Activated naive CD4-positive, alpha-beta T cell treated with anti-CD3 and anti-CD28 coated beads for 36 hours (primary cell): ENCODE results near the gene FKBP15. TPM values are rescaled to one million over a fixed set of nuclear protein-coding genes. Genes with fewer than 3 reads are reported as not detected.

Source experiments
- CTCF ChIA-PET: fragments of 350-600 bp; sonication (Branson Sonifier 250); formaldehyde crosslinking; loops from one replicate; lab custom pipeline; 2021; ENCODE audit warnings: antibody characterized with exemption; lab: Charles Lee
- DNase-seq: peaks from one replicate; pipeline ENCODE4 v3.0.0-alpha.2; 2020
- H3K27ac Mint-ChIP-seq: one replicate; pipeline ENCODE4 v1.8.0; 2021; ENCODE audit warnings: mild to moderate bottlenecking, mixed read lengths
- H3K27me3 Mint-ChIP-seq: one replicate; pipeline ENCODE4 v1.8.0; 2021; ENCODE audit warnings: low read depth, mixed read lengths
- H3K36me3 Mint-ChIP-seq: one replicate; pipeline ENCODE4 v1.8.0; 2021; ENCODE audit warnings: low read depth, mixed read lengths
- H3K4me1 Mint-ChIP-seq: one replicate; pipeline ENCODE4 v1.8.0; 2021; ENCODE audit warnings: low read depth, mixed read lengths
- H3K4me3 Mint-ChIP-seq: one replicate; pipeline ENCODE4 v1.8.0; 2021; ENCODE audit warnings: mild to moderate bottlenecking, moderate library complexity, mixed read lengths
- H3K9me3 Mint-ChIP-seq: one replicate; pipeline ENCODE4 v1.8.0; 2021; ENCODE audit warnings: mixed read lengths
- intact Hi-C: fragments of 100-400 bp; cut with micrococcal nuclease; formaldehyde crosslinking; loops from one replicate; pipeline ENCODE4 v1.15.1; 2023
- total RNA-seq, 2 experiments: library from RNA; stranded (reverse); gene quantifications; one replicate each; pipeline ENCODE4 v1.2.3, GENCODE V29; 2021

FKBP15 gene
- total RNA-seq, 2 experiments from 2014 or later: 14.7 to 15.8 TPM

DNA sequence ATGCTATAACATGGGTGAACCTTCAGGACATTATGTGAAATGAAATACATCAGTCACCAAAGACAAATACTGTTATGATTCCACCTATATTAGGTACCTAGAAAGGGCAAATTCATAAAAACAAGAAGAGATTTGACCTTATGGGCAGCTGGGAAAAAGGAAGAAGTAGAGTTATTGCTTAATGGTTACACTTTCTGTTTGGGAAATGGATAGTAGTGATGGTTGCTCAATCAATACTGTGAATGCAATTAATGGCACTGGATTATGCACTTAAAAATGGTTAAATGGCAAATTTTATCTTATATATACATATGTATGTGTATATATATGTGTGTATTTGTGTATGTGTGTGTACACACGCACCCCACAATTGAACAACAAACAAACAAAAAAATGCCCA lies 15.2 kb downstream of the FKBP15 start:
- no peak for DNase-seq
- H3K4me1 Mint-ChIP-seq: no peaks in the 10 kb centered on the region
- no peaks in the 10 kb centered on the region for H3K9me3 Mint-ChIP-seq
- H3K27me3 Mint-ChIP-seq: no peaks in the 10 kb centered on the region
- intact Hi-C loops: no loop called here
- no peak overlapping the region for H3K27ac Mint-ChIP-seq
- CTCF ChIA-PET: no interaction called here
- H3K4me3 Mint-ChIP-seq: no peak overlapping the region
- peaks cover 30% of the 10 kb centered on the region for H3K36me3 Mint-ChIP-seq

DNA sequence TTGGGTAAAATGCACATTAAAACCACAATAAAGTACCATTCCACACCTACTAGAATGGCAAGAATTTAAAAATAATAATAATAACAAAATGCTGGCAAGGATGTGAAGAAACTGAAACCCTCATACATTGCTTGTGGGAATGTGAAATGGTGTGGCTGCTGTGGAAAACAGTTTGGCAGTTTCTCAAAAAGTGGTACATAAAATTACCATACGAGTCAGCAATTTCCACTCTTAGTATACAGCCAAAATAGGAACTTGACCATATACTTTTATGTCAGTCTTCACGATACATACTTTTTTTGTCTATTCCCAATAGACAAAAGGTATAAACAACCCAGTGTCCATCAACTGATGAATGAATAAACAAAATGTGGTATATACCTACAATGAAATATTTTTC lies 15.6 kb downstream of the FKBP15 start:
- intact Hi-C loops: no loop called here
- H3K9me3 Mint-ChIP-seq: no peaks in the 10 kb centered on the region
- no peaks in the 10 kb centered on the region for H3K4me1 Mint-ChIP-seq
- H3K4me3 Mint-ChIP-seq: no peak overlapping the region
- no peaks in the 10 kb centered on the region for H3K27me3 Mint-ChIP-seq
- peaks cover 26% of the 10 kb centered on the region for H3K36me3 Mint-ChIP-seq
- DNase-seq: no peak
- no peak overlapping the region for H3K27ac Mint-ChIP-seq
- CTCF ChIA-PET: no interaction called here

GRCh38 chr9:113199683-113200329 lies 21.3 kb downstream of the FKBP15 start:
- CTCF ChIA-PET: no interaction called here
- Mint-ChIP-seq H3K4me1 (peaks cover 7% of the 10 kb centered on the region), H3K9me3 (no peaks in the 10 kb centered on the region), H3K27me3 (no peaks in the 10 kb centered on the region), H3K36me3 (peaks cover 37% of the 10 kb centered on the region), H3K4me3 (no peak overlapping the region), H3K27ac (no peak overlapping the region)
- DNase-seq: no peak
- intact Hi-C loops: no loop called here

DNA sequence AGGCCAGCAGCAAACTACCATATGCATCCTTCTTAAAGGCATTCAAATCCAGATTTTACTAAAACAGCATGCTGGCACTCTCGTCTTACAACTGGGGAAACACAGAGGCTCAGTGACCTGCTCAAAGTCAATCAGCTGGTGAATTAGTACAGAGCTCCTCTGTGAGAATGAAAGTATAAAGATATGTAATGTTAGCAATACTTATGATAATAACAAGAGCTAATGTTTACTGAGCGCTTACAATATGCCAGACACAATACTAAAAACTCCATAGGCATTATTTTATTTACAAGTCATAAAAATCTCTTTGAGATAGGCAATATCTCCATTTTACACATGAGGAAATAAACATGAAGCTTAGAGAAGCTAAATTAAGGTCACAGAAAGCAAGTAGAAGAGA lies 28.6 kb downstream of the FKBP15 start:
- H3K36me3 Mint-ChIP-seq: peaks cover 29% of the 10 kb centered on the region
- no peaks in the 10 kb centered on the region for H3K9me3 Mint-ChIP-seq
- CTCF ChIA-PET: no interaction called here

GRCh38 chr9:113187929-113188595 lies 33.0 kb downstream of the FKBP15 start:
- H3K36me3 Mint-ChIP-seq: peaks cover 30% of the 10 kb centered on the region
- CTCF ChIA-PET: no interaction called here
- H3K27ac Mint-ChIP-seq: no peak overlapping the region
- intact Hi-C loops: no loop called here
- H3K27me3 Mint-ChIP-seq: no peaks in the 10 kb centered on the region
- DNase-seq: no peak
- H3K9me3 Mint-ChIP-seq: no peaks in the 10 kb centered on the region
- no peak overlapping the region for H3K4me3 Mint-ChIP-seq
- no peaks in the 10 kb centered on the region for H3K4me1 Mint-ChIP-seq

More for the DNA sequence above, 28.6 kb downstream of the FKBP15 start:
- no peak for DNase-seq
- intact Hi-C loops: no loop called here
- Mint-ChIP-seq H3K4me1 (no peaks in the 10 kb centered on the region), H3K4me3 (no peak overlapping the region), H3K27me3 (no peaks in the 10 kb centered on the region), H3K27ac (no peak overlapping the region)

DNA sequence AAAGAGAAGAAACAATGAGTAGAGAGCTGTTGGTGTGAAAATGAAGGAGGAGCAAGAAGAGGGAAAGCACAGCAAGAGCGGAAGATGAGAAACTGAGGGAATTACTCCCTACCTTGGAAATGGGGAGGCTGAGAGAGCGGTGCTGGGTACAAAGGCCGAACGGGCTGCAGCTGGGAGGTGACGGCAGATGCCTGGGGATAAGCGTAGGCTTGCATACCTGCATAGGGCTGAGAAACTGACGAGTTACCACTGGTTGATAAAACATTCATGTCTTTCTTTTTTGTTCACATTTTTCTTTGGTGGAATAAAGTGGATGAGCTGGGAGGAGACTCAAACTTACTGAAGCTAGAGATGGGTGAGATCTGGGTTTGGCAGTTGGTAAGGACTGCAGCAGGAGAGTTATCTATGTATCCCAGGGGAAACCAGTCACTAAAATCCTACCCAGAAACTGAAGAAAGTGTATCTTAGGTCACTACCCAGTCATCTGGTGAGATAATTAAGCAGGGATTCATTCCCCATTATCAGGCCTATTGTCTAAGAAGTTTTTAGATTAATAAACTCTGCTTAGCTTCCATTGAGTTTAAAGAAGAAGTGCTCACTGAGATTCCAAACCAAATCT lies 34.8 kb downstream of the FKBP15 start:
- H3K27ac Mint-ChIP-seq: no peak overlapping the region
- H3K27me3 Mint-ChIP-seq: no peaks in the 10 kb centered on the region
- no peaks in the 10 kb centered on the region for H3K9me3 Mint-ChIP-seq
- DNase-seq: no peak
- CTCF ChIA-PET: interaction anchor here (0.9 to 1.2 kb wide), 3 partner anchors 11 to 34 kb away, joined by 3 read pairs; no protein-coding TSS in a partner anchor
- no peaks in the 10 kb centered on the region for H3K4me1 Mint-ChIP-seq
- H3K36me3 Mint-ChIP-seq: peaks cover 41% of the 10 kb centered on the region
- H3K4me3 Mint-ChIP-seq: no peak overlapping the region
- intact Hi-C loops: no loop called here

- CTCF ChIA-PET: interaction anchor here (1.0 kb wide), 1 partner anchor 282 kb away, joined by 3 read pairs; no protein-coding TSS in a partner anchor
- H3K27ac Mint-ChIP-seq: no peak overlapping the region
These were observed 35.8 kb downstream of the FKBP15 start for GRCh38 chr9:113185271-113185670.

DNA sequence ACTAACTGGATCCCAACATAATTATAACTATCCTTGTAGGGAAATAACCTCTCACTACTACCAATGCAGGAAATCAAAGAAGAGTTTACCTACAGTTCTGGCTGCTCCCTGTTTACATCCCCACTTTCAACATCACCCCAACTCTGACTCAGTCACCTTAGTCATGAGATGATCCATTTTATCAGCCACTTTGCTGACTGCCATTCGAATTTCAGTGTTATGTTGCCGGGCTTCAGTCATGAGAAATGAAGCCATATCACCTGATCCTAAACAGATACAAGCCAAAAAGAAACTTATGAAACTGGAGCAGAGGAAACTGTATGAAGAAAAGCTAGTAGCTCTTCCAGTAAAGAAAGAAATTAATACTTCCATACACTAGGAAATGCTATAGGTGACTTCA lies 36.5 kb downstream of the FKBP15 start:
- H3K4me1 Mint-ChIP-seq: no peaks in the 10 kb centered on the region

More at GRCh38 chr9:113185271-113185670, 35.8 kb downstream of the FKBP15 start:
- no peaks in the 10 kb centered on the region for H3K4me1 Mint-ChIP-seq
- intact Hi-C loops: no loop called here
- H3K27me3 Mint-ChIP-seq: no peaks in the 10 kb centered on the region
- no peak for DNase-seq
- peaks cover 39% of the 10 kb centered on the region for H3K36me3 Mint-ChIP-seq
- no peak overlapping the region for H3K4me3 Mint-ChIP-seq
- H3K9me3 Mint-ChIP-seq: no peaks in the 10 kb centered on the region

GRCh38 chr9:113183956-113184488 lies 37.1 kb downstream of the FKBP15 start:
- Mint-ChIP-seq H3K36me3 (peaks cover 37% of the 10 kb centered on the region), H3K27me3 (no peaks in the 10 kb centered on the region), H3K4me1 (no peaks in the 10 kb centered on the region), H3K4me3 (no peak overlapping the region), H3K9me3 (no peaks in the 10 kb centered on the region), H3K27ac (no peak overlapping the region)
- intact Hi-C loops: no loop called here
- CTCF ChIA-PET: no interaction called here
- no peak for DNase-seq

More for the DNA sequence above, 36.5 kb downstream of the FKBP15 start:
- no peak for DNase-seq
- no peak overlapping the region for H3K27ac Mint-ChIP-seq
- H3K4me3 Mint-ChIP-seq: no peak overlapping the region
- peaks cover 37% of the 10 kb centered on the region for H3K36me3 Mint-ChIP-seq
- no peaks in the 10 kb centered on the region for H3K27me3 Mint-ChIP-seq
- no peaks in the 10 kb centered on the region for H3K9me3 Mint-ChIP-seq
- CTCF ChIA-PET: no interaction called here
- intact Hi-C loops: no loop called here

DNA sequence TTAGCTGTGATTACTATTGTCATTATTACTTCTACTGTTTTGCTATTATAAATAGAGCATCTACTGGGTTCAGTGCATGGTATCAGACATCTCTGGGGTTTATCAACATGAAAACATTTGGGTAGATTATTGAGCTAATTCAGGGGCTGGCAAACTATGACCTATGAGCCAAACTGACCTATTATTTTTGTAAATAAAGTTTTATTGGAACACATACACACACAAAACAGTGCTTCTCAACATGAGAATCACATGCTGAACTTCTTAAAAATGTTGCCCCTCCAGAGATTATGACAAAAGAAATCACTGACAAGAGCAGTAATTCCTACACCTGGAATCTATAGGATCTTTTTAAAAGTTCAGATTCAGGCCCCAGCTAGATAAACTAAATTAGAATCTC lies 39.9 kb downstream of the FKBP15 start:
- intact Hi-C loops: no loop called here
- Mint-ChIP-seq H3K36me3 (peaks cover 36% of the 10 kb centered on the region), H3K4me1 (no peaks in the 10 kb centered on the region), H3K4me3 (no peak overlapping the region), H3K27me3 (no peaks in the 10 kb centered on the region), H3K9me3 (no peaks in the 10 kb centered on the region), H3K27ac (no peak overlapping the region)
- CTCF ChIA-PET: interaction anchor here (1.8 kb wide), 1 partner anchor 70 kb away, joined by 6 read pairs; no protein-coding TSS in a partner anchor
- no peak for DNase-seq

GRCh38 chr9:113179839-113180238 lies 41.2 kb downstream of the FKBP15 start:
- peaks cover 33% of the 10 kb centered on the region for H3K36me3 Mint-ChIP-seq
- H3K9me3 Mint-ChIP-seq: no peaks in the 10 kb centered on the region
- no peaks in the 10 kb centered on the region for H3K4me1 Mint-ChIP-seq
- intact Hi-C loops: no loop called here
- H3K27ac Mint-ChIP-seq: no peak overlapping the region
- CTCF ChIA-PET: interaction anchor here (1.2 to 1.8 kb wide), 2 partner anchors 11 to 68 kb away, joined by 4 to 6 read pairs; no protein-coding TSS in a partner anchor
- H3K4me3 Mint-ChIP-seq: no peak overlapping the region
- H3K27me3 Mint-ChIP-seq: no peaks in the 10 kb centered on the region
- no peak for DNase-seq

- no peaks in the 10 kb centered on the region for H3K9me3 Mint-ChIP-seq
- CTCF ChIA-PET: interaction anchor here (0.5 to 1.3 kb wide), 2 partner anchors 21 to 109 kb away, joined by 4 to 5 read pairs; no protein-coding TSS in a partner anchor
These were observed 43.0 kb downstream of the FKBP15 start for GRCh38 chr9:113178087-113178486.

More at GRCh38 chr9:113178087-113178486, 43.0 kb downstream of the FKBP15 start:
- no peak for DNase-seq
- H3K4me3 Mint-ChIP-seq: no peak overlapping the region
- intact Hi-C loops: no loop called here
- no peak overlapping the region for H3K27ac Mint-ChIP-seq
- peaks cover 42% of the 10 kb centered on the region for H3K36me3 Mint-ChIP-seq
- no peaks in the 10 kb centered on the region for H3K27me3 Mint-ChIP-seq
- no peaks in the 10 kb centered on the region for H3K4me1 Mint-ChIP-seq
